Endometrial microvascular endothelial cells (primary cell): ENCODE results near the gene PRDM1. TPM values are rescaled to one million over a fixed set of nuclear protein-coding genes. Genes with fewer than 3 reads are reported as not detected.

Source experiments
- in situ Hi-C: cut with HindIII; loops from 2 replicates; pipeline ENCODE4 v1.10.0; 2017; ENCODE audit warnings: low sequenced_read_pairs, low pct_unique_long_range_greater_than_20kb; ENCODE audit errors: inconsistent ontology term
- total RNA-seq: library from RNA; depleted of rRNA; stranded (reverse); fragments of >200 nt; gene quantifications from one replicate; pipeline ENCODE4 v1.2.3, GENCODE V29; 2015; ENCODE audit errors: inconsistent ontology term

The PRDM1 gene
- total RNA-seq, 1 donor from 2014 or later, result 8.0 TPM

GRCh38 chr6:106107043-106107613 is 21.0 kb downstream of the PRDM1 start:
- in situ Hi-C loops, result no loop called here

GRCh38 chr6:106108129-106108528 is 22.0 kb downstream of the PRDM1 start:
- in situ Hi-C loops, result no loop called here

- in situ Hi-C loops, result no loop called here
These were observed 22.9 kb downstream of the PRDM1 start for GRCh38 chr6:106109029-106109428.

- in situ Hi-C loops, result no loop called here
These were observed 24.2 kb downstream of the PRDM1 start for GRCh38 chr6:106110164-106110826.

- in situ Hi-C loops, result no loop called here
These were observed 26.3 kb downstream of the PRDM1 start for GRCh38 chr6:106112433-106112832.

GRCh38 chr6:106113256-106113959 is 27.3 kb downstream of the PRDM1 start:
- in situ Hi-C loops, result no loop called here

GRCh38 chr6:106114492-106114891 is 28.4 kb downstream of the PRDM1 start:
- in situ Hi-C loops, result no loop called here

GRCh38 chr6:106115286-106115685 is 29.1 kb downstream of the PRDM1 start:
- in situ Hi-C loops, result no loop called here

GRCh38 chr6:106116125-106116832 is 30.1 kb downstream of the PRDM1 start:
- in situ Hi-C loops, result no loop called here

- in situ Hi-C loops, result no loop called here
These were observed 31.4 kb downstream of the PRDM1 start for GRCh38 chr6:106117579-106117978.

- in situ Hi-C loops, result no loop called here
These were observed 32.8 kb downstream of the PRDM1 start for GRCh38 chr6:106118835-106119431.

- in situ Hi-C loops, result no loop called here
These were observed 33.4 kb downstream of the PRDM1 start for GRCh38 chr6:106119546-106119945.

- in situ Hi-C loops, result no loop called here
These were observed 33.9 kb downstream of the PRDM1 start for GRCh38 chr6:106120006-106120405.

- in situ Hi-C loops, result no loop called here
These were observed 34.3 kb downstream of the PRDM1 start for GRCh38 chr6:106120406-106120805.

GRCh38 chr6:106122306-106122918 is 36.3 kb downstream of the PRDM1 start:
- in situ Hi-C loops, result no loop called here

- in situ Hi-C loops, result no loop called here
These were observed 37.0 kb downstream of the PRDM1 start for GRCh38 chr6:106122938-106123656.

- in situ Hi-C loops, result no loop called here
These were observed 37.9 kb downstream of the PRDM1 start for GRCh38 chr6:106124015-106124414.
